ENCODE measurements around the gene AOPEP.

AOPEP gene

GRCh38 chr9:94951324-94952135, 225.0 kb downstream of the AOPEP start:
- TF ChIP-seq EZH2phosphoT487 (conservative IDR thresholded peaks at IDR 0.05; ENCODE audit: low read length) (no peak), CTCF (IDR thresholded peaks at IDR 0.05; ENCODE audit: insufficient read depth, low read length, poor library complexity, severe bottlenecking) (no peak)
- Histone ChIP-seq H3K4me2 (ENCODE audit: low read depth, low read length, poor library complexity, severe bottlenecking) (no peak overlapping the region), H2AFZ (ENCODE audit: low read depth, low read length, severe bottlenecking) (no peak overlapping the region), H3K79me2 (ENCODE audit: insufficient read depth, low read length) (no peaks in the 10 kb centered on the region), H4K20me1 (ENCODE audit: low read depth, low read length) (no peaks in the 10 kb centered on the region), H3K27ac (ENCODE audit: low read depth, low read length) (no peak overlapping the region), H3K27me3 (ENCODE audit: low read length) (no peaks in the 10 kb centered on the region), H3F3A (ENCODE audit: insufficient read depth) (no peaks in the 10 kb centered on the region), H3K36me3 (ENCODE audit: low read length) (no peaks in the 10 kb centered on the region), H3K4me3 (ENCODE audit: insufficient read depth, low read length, poor library complexity, severe bottlenecking) (no peak overlapping the region), H3K9me3 (ENCODE audit: insufficient read depth, low read length) (no peaks in the 10 kb centered on the region), H3K9me2 (replicated peaks; ENCODE audit: insufficient read depth, low read length) (no peaks in the 10 kb centered on the region), H3K9ac (ENCODE audit: low read length) (no peak overlapping the region)

GRCh38 chr9:94952565-94953373, 226.3 kb downstream of the AOPEP start:
- no peaks in the 10 kb centered on the region for H3F3A ChIP-seq (ENCODE audit: insufficient read depth)
- no peak overlapping the region for H3K27ac ChIP-seq (ENCODE audit: low read depth, low read length)
- H3K4me2 ChIP-seq (ENCODE audit: low read depth, low read length, poor library complexity, severe bottlenecking): no peak overlapping the region
- no peak overlapping the region for H3K9ac ChIP-seq (ENCODE audit: low read length)
- no peak overlapping the region for H2AFZ ChIP-seq (ENCODE audit: low read depth, low read length, severe bottlenecking)
- H3K9me3 ChIP-seq (ENCODE audit: insufficient read depth, low read length): no peaks in the 10 kb centered on the region
- H3K79me2 ChIP-seq (ENCODE audit: insufficient read depth, low read length): no peaks in the 10 kb centered on the region
- H3K9me2 ChIP-seq (replicated peaks; ENCODE audit: insufficient read depth, low read length): no peaks in the 10 kb centered on the region
- H4K20me1 ChIP-seq (ENCODE audit: low read depth, low read length): no peaks in the 10 kb centered on the region
- TF ChIP-seq CTCF (IDR thresholded peaks at IDR 0.05; ENCODE audit: insufficient read depth, low read length, poor library complexity, severe bottlenecking) (no peak), EZH2phosphoT487 (conservative IDR thresholded peaks at IDR 0.05; ENCODE audit: low read length) (no peak)
- no peaks in the 10 kb centered on the region for H3K36me3 ChIP-seq (ENCODE audit: low read length)
- no peak overlapping the region for H3K4me3 ChIP-seq (ENCODE audit: insufficient read depth, low read length, poor library complexity, severe bottlenecking)
- H3K27me3 ChIP-seq (ENCODE audit: low read length): no peaks in the 10 kb centered on the region

- no peak overlapping the region for H3K4me2 ChIP-seq (ENCODE audit: low read depth, low read length, poor library complexity, severe bottlenecking)
- no peak overlapping the region for H3K9ac ChIP-seq (ENCODE audit: low read length)
- no peaks in the 10 kb centered on the region for H4K20me1 ChIP-seq (ENCODE audit: low read depth, low read length)
- no peaks in the 10 kb centered on the region for H3K27me3 ChIP-seq (ENCODE audit: low read length)
- no peak overlapping the region for H3K4me3 ChIP-seq (ENCODE audit: insufficient read depth, low read length, poor library complexity, severe bottlenecking)
- no peaks in the 10 kb centered on the region for H3K9me2 ChIP-seq (replicated peaks; ENCODE audit: insufficient read depth, low read length)
- no peaks in the 10 kb centered on the region for H3F3A ChIP-seq (ENCODE audit: insufficient read depth)
- no peak overlapping the region for H3K27ac ChIP-seq (ENCODE audit: low read depth, low read length)
- no peaks in the 10 kb centered on the region for H3K36me3 ChIP-seq (ENCODE audit: low read length)
- no peaks in the 10 kb centered on the region for H3K9me3 ChIP-seq (ENCODE audit: insufficient read depth, low read length)
- TF ChIP-seq CTCF (IDR thresholded peaks at IDR 0.05; ENCODE audit: insufficient read depth, low read length, poor library complexity, severe bottlenecking) (no peak), EZH2phosphoT487 (conservative IDR thresholded peaks at IDR 0.05; ENCODE audit: low read length) (no peak)
- H3K79me2 ChIP-seq (ENCODE audit: insufficient read depth, low read length): no peaks in the 10 kb centered on the region
- H2AFZ ChIP-seq (ENCODE audit: low read depth, low read length, severe bottlenecking): no peak overlapping the region
Observed at GRCh38 chr9:94956731-94957130, 230.2 kb downstream of the AOPEP start.

All from SU-DHL-6 (cell line).